PC-3 (cell line): ENCODE measurements around the gene GCC2.
"Not testable (repeated sequence)": the region's sequence is repeated elsewhere in the genome, so short reads cannot be mapped to it uniquely, and the experiment has no call there.

Experiments
- CTCF ChIP-seq: fragments of 300-600 bp; sonication (generic); conservative IDR thresholded peaks from 2 replicates; pipeline ENCODE4 v1.5.1; 2017; ENCODE audit warnings: antibody characterized with exemption, low read depth, mild to moderate bottlenecking, low read length
- EZH2 ChIP-seq: fragments of 300-600 bp; sonication (generic); IDR thresholded peaks from one replicate; pipeline ENCODE4 v1.6.1; 2017; ENCODE audit warnings: antibody characterized with exemption, mild to moderate bottlenecking, low read length; ENCODE audit not compliant: unreplicated experiment

- not testable (repeated sequence) for TF ChIP-seq CTCF, EZH2
Measured at GRCh38 chr2:108524688-108525087, 75.7 kb downstream of the GCC2 start.
